Activated B cell treated with CpG ODN at 0.5 μM for 24 hours (primary cell): ENCODE measurements around the gene GMNC. TPM values are rescaled to one million over a fixed set of nuclear protein-coding genes. Genes with fewer than 3 reads are reported as not detected.

Experiments
- ATAC-seq: fragments of 200-7000 bp; cut with Tn5 transposase; one replicate; pipeline ENCODE4 v1.10.0; 2021; ENCODE audit warnings: low read depth, mild to moderate bottlenecking, moderate library complexity
- CTCF ChIA-PET: fragments of 350-600 bp; sonication (Branson Sonifier 250); formaldehyde crosslinking; loops from one replicate; lab custom pipeline; 2021; ENCODE audit warnings: antibody characterized with exemption; lab: Charles Lee
- POLR2A ChIA-PET: fragments of 350-600 bp; sonication (Branson Sonifier 250); formaldehyde crosslinking; loops from one replicate; lab custom pipeline; 2021; ENCODE audit warnings: antibody characterized with exemption; lab: Charles Lee
- DNase-seq: peaks from one replicate; pipeline ENCODE4 v3.0.0; 2022
- H3K27ac Mint-ChIP-seq: one replicate; pipeline ENCODE4 v1.8.0; 2020; ENCODE audit warnings: mixed read lengths
- H3K27me3 Mint-ChIP-seq: one replicate; pipeline ENCODE4 v1.8.0; 2021; ENCODE audit warnings: mixed read lengths
- H3K36me3 Mint-ChIP-seq: one replicate; pipeline ENCODE4 v1.8.0; 2021; ENCODE audit warnings: low read depth, mixed read lengths
- H3K4me1 Mint-ChIP-seq: one replicate; pipeline ENCODE4 v1.8.0; 2021; ENCODE audit warnings: mixed read lengths
- H3K4me3 Mint-ChIP-seq: one replicate; pipeline ENCODE4 v1.8.0; 2020; ENCODE audit warnings: mild to moderate bottlenecking, mixed read lengths
- H3K9me3 Mint-ChIP-seq: one replicate; pipeline ENCODE4 v1.8.0; 2020; ENCODE audit warnings: mixed read lengths
- intact Hi-C: fragments of 100-400 bp; cut with micrococcal nuclease; formaldehyde crosslinking; loops from one replicate; pipeline ENCODE4 v1.15.1; 2024
- total RNA-seq: library from RNA; stranded (reverse); gene quantifications from 2 replicates; pipeline ENCODE4 v1.2.3, GENCODE V29; 2022
- TF ChIP-seq, protein P1 (sequence below): fragments of 200-600 bp; IDR thresholded peaks from one replicate; pipeline ENCODE4 v1.8.0; 2022; ENCODE audit warnings: antibody characterized with exemption, mild to moderate bottlenecking

The GMNC gene
- total RNA-seq, 1 donor from 2014 or later = not detected

DNA sequence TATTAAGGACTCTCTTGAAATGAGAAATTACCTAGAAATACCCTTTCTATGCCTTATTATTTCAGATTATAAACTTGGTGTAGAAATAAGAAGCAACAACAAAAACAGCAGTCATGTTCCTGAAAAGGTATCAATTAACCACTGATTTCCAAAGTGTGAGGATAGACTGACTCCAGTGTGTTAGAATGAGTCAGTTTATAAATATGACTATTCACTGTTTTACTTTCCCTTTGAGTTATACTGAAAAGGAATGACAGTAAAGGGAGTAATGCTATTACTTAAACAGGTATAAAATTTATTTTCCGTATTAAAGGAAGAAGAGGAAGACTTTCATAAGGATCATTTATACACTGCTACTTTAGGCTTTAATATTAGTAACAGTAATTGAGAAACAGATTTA is 12.9 kb downstream of the GMNC start:
- CTCF ChIA-PET = no interaction called here
- POLR2A ChIA-PET = no interaction called here
- H3K27ac Mint-ChIP-seq = no peak overlapping the region
- peaks cover 2% of the 10 kb centered on the region for H3K27me3 Mint-ChIP-seq
- H3K36me3 Mint-ChIP-seq = no peaks in the 10 kb centered on the region
- no peaks in the 10 kb centered on the region for H3K9me3 Mint-ChIP-seq
- ATAC-seq (no peak), DNase-seq (no peak)
- TF ChIP-seq, protein P1, sequence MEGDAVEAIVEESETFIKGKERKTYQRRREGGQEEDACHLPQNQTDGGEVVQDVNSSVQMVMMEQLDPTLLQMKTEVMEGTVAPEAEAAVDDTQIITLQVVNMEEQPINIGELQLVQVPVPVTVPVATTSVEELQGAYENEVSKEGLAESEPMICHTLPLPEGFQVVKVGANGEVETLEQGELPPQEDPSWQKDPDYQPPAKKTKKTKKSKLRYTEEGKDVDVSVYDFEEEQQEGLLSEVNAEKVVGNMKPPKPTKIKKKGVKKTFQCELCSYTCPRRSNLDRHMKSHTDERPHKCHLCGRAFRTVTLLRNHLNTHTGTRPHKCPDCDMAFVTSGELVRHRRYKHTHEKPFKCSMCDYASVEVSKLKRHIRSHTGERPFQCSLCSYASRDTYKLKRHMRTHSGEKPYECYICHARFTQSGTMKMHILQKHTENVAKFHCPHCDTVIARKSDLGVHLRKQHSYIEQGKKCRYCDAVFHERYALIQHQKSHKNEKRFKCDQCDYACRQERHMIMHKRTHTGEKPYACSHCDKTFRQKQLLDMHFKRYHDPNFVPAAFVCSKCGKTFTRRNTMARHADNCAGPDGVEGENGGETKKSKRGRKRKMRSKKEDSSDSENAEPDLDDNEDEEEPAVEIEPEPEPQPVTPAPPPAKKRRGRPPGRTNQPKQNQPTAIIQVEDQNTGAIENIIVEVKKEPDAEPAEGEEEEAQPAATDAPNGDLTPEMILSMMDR = no peak
- intact Hi-C loops = no loop called here
- H3K4me3 Mint-ChIP-seq = no peak overlapping the region
- no peaks in the 10 kb centered on the region for H3K4me1 Mint-ChIP-seq

DNA sequence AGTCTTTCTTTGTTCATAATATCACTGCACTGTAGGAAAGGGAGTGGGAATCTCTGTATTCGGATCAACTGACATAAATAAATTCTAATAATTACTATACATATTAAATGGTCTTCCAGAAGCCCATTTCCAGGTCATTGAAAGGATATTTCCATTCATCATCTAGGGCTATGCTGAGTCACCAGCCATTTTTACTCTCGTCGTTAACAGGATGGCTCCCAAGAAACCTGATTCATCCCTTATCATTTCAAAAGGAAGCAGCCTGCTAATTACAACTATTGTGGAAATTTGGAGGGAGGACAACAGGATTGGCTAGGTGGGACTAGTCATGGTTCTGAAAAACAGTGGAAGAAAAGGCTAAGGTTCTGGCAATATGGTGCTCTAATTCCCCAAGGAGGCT is 13.6 kb downstream of the GMNC start:
- TF ChIP-seq, protein P1 = no peak
- Mint-ChIP-seq H3K9me3 (no peaks in the 10 kb centered on the region), H3K4me3 (no peak overlapping the region), H3K27ac (no peak overlapping the region), H3K36me3 (no peaks in the 10 kb centered on the region), H3K27me3 (peaks cover 2% of the 10 kb centered on the region), H3K4me1 (no peaks in the 10 kb centered on the region)
- ATAC-seq = no peak
- ChIA-PET CTCF (no interaction called here), POLR2A (no interaction called here)
- DNase-seq = no peak
- intact Hi-C loops = no loop called here

DNA sequence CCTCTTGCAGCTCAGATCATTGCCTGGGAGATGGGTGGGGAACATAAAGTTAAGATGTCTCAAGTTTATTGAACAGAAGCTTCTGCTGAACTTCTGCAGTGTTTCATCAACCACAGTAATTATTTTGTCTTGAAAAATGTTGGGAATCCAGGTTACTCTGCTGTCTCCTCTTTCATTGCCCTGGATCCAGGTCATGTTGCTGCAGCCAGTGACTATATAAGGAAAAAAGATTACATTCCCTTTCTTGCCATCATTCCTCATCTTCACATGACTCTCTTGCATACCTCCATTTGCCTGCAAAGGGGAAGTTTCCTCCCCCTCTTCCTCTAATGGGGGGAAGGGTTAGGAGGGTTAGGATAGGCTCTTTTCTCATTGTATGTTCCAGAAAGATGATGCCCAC is 15.1 kb downstream of the GMNC start:
- ChIA-PET POLR2A (no interaction called here), CTCF (no interaction called here)
- TF ChIP-seq, protein P1 = no peak
- no peak for DNase-seq
- H3K9me3 Mint-ChIP-seq = no peaks in the 10 kb centered on the region
- intact Hi-C loops = no loop called here
- H3K4me1 Mint-ChIP-seq = no peaks in the 10 kb centered on the region
- no peak overlapping the region for H3K4me3 Mint-ChIP-seq
- peaks cover 2% of the 10 kb centered on the region for H3K27me3 Mint-ChIP-seq
- H3K36me3 Mint-ChIP-seq = no peaks in the 10 kb centered on the region
- ATAC-seq = no peak
- H3K27ac Mint-ChIP-seq = no peak overlapping the region

DNA sequence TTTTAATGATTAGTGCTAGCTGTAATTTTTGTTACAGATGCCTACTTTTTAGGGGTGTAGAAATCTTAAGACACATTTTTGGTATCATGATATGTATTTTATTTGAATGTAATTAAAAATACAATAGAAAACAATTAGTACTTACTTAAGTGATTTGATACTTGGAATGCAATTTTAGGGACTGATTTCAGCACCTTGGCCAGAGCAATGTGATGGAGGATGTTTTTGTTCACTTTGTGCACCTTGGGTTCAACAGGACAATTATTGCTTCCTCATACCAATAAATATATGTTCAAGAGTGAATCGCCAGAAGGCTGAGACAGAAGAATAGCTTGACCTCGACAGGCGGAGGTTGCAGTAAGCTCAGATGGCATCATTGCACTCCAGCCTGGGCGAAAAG is 22.3 kb downstream of the GMNC start:
- Mint-ChIP-seq H3K27ac (no peak overlapping the region), H3K4me3 (no peak overlapping the region), H3K36me3 (no peaks in the 10 kb centered on the region), H3K27me3 (no peaks in the 10 kb centered on the region), H3K4me1 (no peaks in the 10 kb centered on the region), H3K9me3 (no peaks in the 10 kb centered on the region)
- DNase-seq (no peak), ATAC-seq (no peak)
- intact Hi-C loops = no loop called here
- POLR2A ChIA-PET = no interaction called here
- CTCF ChIA-PET = no interaction called here
- TF ChIP-seq, protein P1 = no peak

DNA sequence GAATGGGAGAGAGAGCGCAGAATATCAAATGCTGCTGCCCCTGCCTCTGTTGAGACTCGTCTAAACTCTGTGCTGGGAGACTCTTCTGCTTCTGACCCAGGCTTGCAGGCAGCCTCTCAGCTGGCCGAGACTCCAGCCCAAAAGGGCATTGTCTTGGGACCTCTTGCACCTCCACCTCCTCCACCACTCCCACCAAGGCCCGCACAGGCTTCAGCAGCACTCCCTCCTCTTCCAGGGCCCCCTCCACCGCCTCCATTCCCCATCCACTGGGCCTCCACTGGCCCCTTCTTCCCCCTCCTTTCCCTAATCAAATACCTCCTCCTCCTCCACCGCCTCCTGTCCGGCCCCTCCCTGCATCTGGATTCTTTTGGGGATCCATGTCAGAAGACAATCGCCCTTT is 31.3 kb downstream of the GMNC start:
- Mint-ChIP-seq H3K27me3 (peaks cover 3% of the 10 kb centered on the region), H3K27ac (no peak overlapping the region), H3K36me3 (no peaks in the 10 kb centered on the region), H3K4me1 (no peaks in the 10 kb centered on the region), H3K4me3 (no peak overlapping the region), H3K9me3 (no peaks in the 10 kb centered on the region)
- ChIA-PET POLR2A (no interaction called here), CTCF (no interaction called here)
- TF ChIP-seq, protein P1 = no peak
- ATAC-seq = no peak
- no peak for DNase-seq
- intact Hi-C loops = no loop called here
